PC-9 (cell line): ENCODE results near the gene PSME1.

Source experiments
- CTCF ChIP-seq: fragments of 200-600 bp; sonication (generic); conservative IDR thresholded peaks from 2 replicates; pipeline ENCODE4 v1.6.1; 2017; ENCODE audit warnings: mixed run types, antibody characterized with exemption, mild to moderate bottlenecking, moderate library complexity
- EZH2 ChIP-seq: fragments of 200-600 bp; sonication (generic); IDR thresholded peaks from 2 replicates; pipeline ENCODE4 v1.8.0; 2017; ENCODE audit warnings: antibody characterized with exemption, low read depth

GRCh38 chr14:24136684-24137528 is 912 bp downstream of the PSME1 start:
- TF ChIP-seq CTCF = no peak
- no peak for TF ChIP-seq EZH2
